NCI-H82 (cell line): Measurements from ENCODE around the gene ZBTB8OS.
A peak's percentile ranks its signal among the peaks of the same experiment; 100 is the strongest.
"Not testable (repeated sequence)": the region's sequence is repeated elsewhere in the genome, so short reads cannot be mapped to it uniquely, and the experiment has no call there.

ENCODE experiments used
- DNase-seq: peaks from one replicate; lab custom pipeline; 2025; lab: John Stamatoyannopoulos, UW

Gene ZBTB8OS

GRCh38 chr1:32650752-32651460 lies 556 bp upstream of the ZBTB8OS start, which contains the start of gene RBBP4:
Gene RBBP4 (plus strand): TSS chr1:32651208. CDS start chr1:32651307, 99 bp downstream.
- peak; percentile 99 for DNase-seq

- DNase-seq: no peak
Measured at GRCh38 chr1:32647308-32648134, 2.8 kb downstream of the ZBTB8OS start.

GRCh38 chr1:32644426-32644825 lies 5.9 kb downstream of the ZBTB8OS start:
- DNase-seq: no peak

GRCh38 chr1:32642292-32642827 lies 8.0 kb downstream of the ZBTB8OS start:
- DNase-seq: not testable (repeated sequence)

- no peak for DNase-seq
Measured at GRCh38 chr1:32639489-32640075, 10.8 kb downstream of the ZBTB8OS start.

GRCh38 chr1:32636914-32637645 lies 13.3 kb downstream of the ZBTB8OS start:
- no peak for DNase-seq

- no peak for DNase-seq
Measured at GRCh38 chr1:32635508-32636277, 14.7 kb downstream of the ZBTB8OS start.

- DNase-seq: no peak
Measured at GRCh38 chr1:32632829-32633228, 17.5 kb downstream of the ZBTB8OS start.

- DNase-seq: not testable (repeated sequence)
Measured at GRCh38 chr1:32630173-32630572, 20.2 kb downstream of the ZBTB8OS start.

- no peak for DNase-seq
Measured at GRCh38 chr1:32627596-32628162, 22.7 kb downstream of the ZBTB8OS start.

- DNase-seq: no peak
Measured at GRCh38 chr1:32626176-32626575, 24.2 kb downstream of the ZBTB8OS start.

GRCh38 chr1:32623775-32624174 lies 26.6 kb downstream of the ZBTB8OS start:
- DNase-seq: no peak

- no peak for DNase-seq
Measured at GRCh38 chr1:32622806-32623681, 27.3 kb downstream of the ZBTB8OS start.

- DNase-seq: no peak
Measured at GRCh38 chr1:32622205-32622604, 28.1 kb downstream of the ZBTB8OS start.

GRCh38 chr1:32619701-32620485 lies 30.5 kb downstream of the ZBTB8OS start:
- no peak for DNase-seq

GRCh38 chr1:32618673-32619221 lies 31.6 kb downstream of the ZBTB8OS start:
- DNase-seq: peak; percentile 69

GRCh38 chr1:32613472-32613871 lies 36.9 kb downstream of the ZBTB8OS start:
- DNase-seq: no peak

- DNase-seq: peak; percentile 89
Measured at GRCh38 chr1:32612189-32612881, 38.0 kb downstream of the ZBTB8OS start.
